B cell (primary cell): ENCODE results near the gene NXPH2. TPM values are rescaled to one million over a fixed set of nuclear protein-coding genes. Genes with fewer than 3 reads are reported as not detected.

Experiments used
- ATAC-seq: fragments of 200-7000 bp; cut with Tn5 transposase; one replicate; pipeline ENCODE4 v1.10.0; 2021; ENCODE audit warnings: low read depth, mild to moderate bottlenecking, moderate number of reproducible peaks, moderate library complexity
- CTCF ChIA-PET: fragments of 350-600 bp; sonication (Branson Sonifier 250); formaldehyde crosslinking; loops from one replicate; lab custom pipeline; 2021; ENCODE audit warnings: antibody characterized with exemption, inconsistent platforms; lab: Charles Lee
- POLR2A ChIA-PET: fragments of 350-600 bp; sonication (Branson Sonifier 250); formaldehyde crosslinking; loops from one replicate; lab custom pipeline; 2021; ENCODE audit warnings: antibody characterized with exemption; lab: Charles Lee
- DNase-seq: peaks from one replicate; pipeline ENCODE4 v3.0.0; 2013
- H2AFZ ChIP-seq: 2 replicates; pipeline ENCODE4 v1.6.1; 2012; ENCODE audit warnings: mild to moderate bottlenecking, low read depth, low read length; ENCODE audit not compliant: insufficient read depth, poor library complexity, severe bottlenecking
- H3K27ac ChIP-seq, 2 donors: 1 replicate in 1 of 2; 2 replicates in 1 of 2; pipeline ENCODE4 v1.5.1; 2012 to 2013; ENCODE audit warnings: low read length in 2 of 2, mild to moderate bottlenecking in 2 of 2, moderate library complexity in 1 of 2
- H3K27me3 ChIP-seq, 4 experiments: fragments of 200-600 bp in 1 of 4; sonication (generic) in 1 of 4; replicated peaks in 1 of 4; 1 replicate in 2 of 4; 2 replicates in 2 of 4; pipeline versions ENCODE4 v1.6.1 to v1.7.0; 2013 to 2016; ENCODE audit warnings: low read length in 3 of 4, mild to moderate bottlenecking in 2 of 4, mixed read lengths in 1 of 4, moderate library complexity in 1 of 4; ENCODE audit not compliant: insufficient read depth in 4 of 4, control insufficient read depth in 3 of 4; ENCODE audit errors: control extremely low read depth in 1 of 4
- H3K36me3 ChIP-seq, 2 experiments: replicated peaks in 1 of 2; 1 replicate in 1 of 2; 2 replicates in 1 of 2; pipeline versions ENCODE4 v1.6.1 to v1.7.1; 2013; ENCODE audit warnings: low read length in 1 of 2; ENCODE audit not compliant: insufficient read depth in 2 of 2, control insufficient read depth in 1 of 2; ENCODE audit errors: control extremely low read depth in 1 of 2, extremely low read depth in 1 of 2
- H3K4me1 ChIP-seq, 2 donors: fragments of 200-600 bp in 1 of 2; sonication (generic) in 1 of 2; 1 replicate in 1 of 2; 2 replicates in 1 of 2; pipeline versions ENCODE4 v1.5.1 to v1.6.1; 2013 to 2017; ENCODE audit warnings: low read length in 2 of 2; ENCODE audit not compliant: control insufficient read depth in 2 of 2, insufficient read depth in 2 of 2
- H3K4me2 ChIP-seq: replicated peaks from 2 replicates; pipeline ENCODE3; 2012; ENCODE audit warnings: mild to moderate bottlenecking, low read depth, low read length; ENCODE audit not compliant: poor library complexity, severe bottlenecking
- H3K4me3 ChIP-seq, 5 experiments: fragments of 200-600 bp in 1 of 5; sonication (generic) in 1 of 5; 1 replicate in 3 of 5; 2 replicates in 2 of 5; pipeline versions ENCODE4 v1.5.1 to v1.7.0; 2011 to 2016; ENCODE audit warnings: low read length in 4 of 5, mild to moderate bottlenecking in 4 of 5, low read depth in 2 of 5, control low read depth in 1 of 5, moderate library complexity in 1 of 5; ENCODE audit not compliant: insufficient read depth in 1 of 5; ENCODE audit errors: control extremely low read depth in 1 of 5, extremely low read depth in 1 of 5
- H3K79me2 ChIP-seq: fragments of 200-600 bp; sonication (generic); one replicate; pipeline ENCODE4 v1.6.0; 2016; ENCODE audit warnings: low read length; ENCODE audit not compliant: control insufficient read depth, insufficient read depth
- H3K9ac ChIP-seq: fragments of 200-600 bp; sonication (generic); 2 replicates; pipeline ENCODE4 v1.6.1; 2017; ENCODE audit warnings: mild to moderate bottlenecking, low read length, moderate library complexity
- H3K9me3 ChIP-seq, 3 donors: one replicate each; pipeline versions ENCODE4 v1.6.1 to v1.7.1; 2013; ENCODE audit warnings: low read length in 2 of 3; ENCODE audit not compliant: control insufficient read depth in 2 of 3, insufficient read depth in 1 of 3; ENCODE audit errors: control extremely low read depth in 1 of 3
- H4K20me1 ChIP-seq: 2 replicates; pipeline ENCODE4 v1.6.0; 2012; ENCODE audit warnings: mild to moderate bottlenecking, low read length; ENCODE audit not compliant: insufficient read depth, control insufficient read depth, poor library complexity, severe bottlenecking
- H3K27ac Mint-ChIP-seq: one replicate; pipeline ENCODE4 v1.8.0; 2021; ENCODE audit warnings: mixed read lengths
- H3K27me3 Mint-ChIP-seq: one replicate; pipeline ENCODE4 v1.8.0; 2021; ENCODE audit warnings: mixed read lengths
- H3K4me1 Mint-ChIP-seq: one replicate; pipeline ENCODE4 v1.8.0; 2021; ENCODE audit warnings: mixed read lengths
- H3K4me3 Mint-ChIP-seq: one replicate; pipeline ENCODE4 v1.8.0; 2021; ENCODE audit warnings: mixed read lengths
- H3K9me3 Mint-ChIP-seq: one replicate; pipeline ENCODE4 v1.8.0; 2022; ENCODE audit warnings: mixed read lengths; ENCODE audit not compliant: insufficient read depth
- EZH2 ChIP-seq: IDR thresholded peaks from 2 replicates; pipeline ENCODE4 v1.6.1; 2012; ENCODE audit warnings: borderline replicate concordance, low read depth, mild to moderate bottlenecking, moderate library complexity, low read length; ENCODE audit not compliant: insufficient read depth, poor library complexity, severe bottlenecking
- WGBS: methylation state at CpG from one replicate; pipeline ENCODE4 v1.1.5; 2013; ENCODE audit warnings: missing lambda C conversion rate; ENCODE audit not compliant: insufficient coverage; 5-methylcytosine and 5-hydroxymethylcytosine counted together
- intact Hi-C: fragments of 100-400 bp; cut with micrococcal nuclease; formaldehyde crosslinking; loops from one replicate; pipeline ENCODE4 v1.10.0; 2022
- polyA plus RNA-seq: library from polyadenylated mRNA; depleted of rRNA; stranded (reverse); fragments of >200 nt; gene quantifications from 2 replicates; pipeline ENCODE4 v1.2.3, GENCODE V29; 2012
- total RNA-seq, 2 donors: library from RNA; stranded (reverse); fragments of 120-200 nt in 1 of 2; gene quantifications; 1 replicate in 1 of 2; 2 replicates in 1 of 2; pipeline versions ENCODE4 v1.2.3 to v1.2.4, GENCODE V29; 2013 to 2022
- TF ChIP-seq, protein P1 (sequence below): fragments of 200-600 bp; IDR thresholded peaks from one replicate; pipeline ENCODE4 v1.8.0; 2022; ENCODE audit warnings: antibody characterized with exemption, mild to moderate bottlenecking

The NXPH2 gene
- total and polyA plus RNA-seq, 2 donors (not counting 1 experiment from before 2014, with no cell fraction given) = not detected

GRCh38 chr2:138716183-138716582 is 64.0 kb downstream of the NXPH2 start:
- no peaks in the 10 kb centered on the region for H3K27me3 ChIP-seq
- 50% methylated on average over 1 of the region's 5 CpGs for WGBS
- CTCF ChIA-PET = interaction anchor here (1.5 kb wide), 1 partner anchor 71 kb away, joined by 4 read pairs; no protein-coding TSS in a partner anchor

GRCh38 chr2:138713504-138713903 is 66.7 kb downstream of the NXPH2 start:
- Mint-ChIP-seq H3K9me3 (no peaks in the 10 kb centered on the region), H3K4me3 (no peak overlapping the region), H3K27me3 (peaks cover 2% of the 10 kb centered on the region), H3K4me1 (no peaks in the 10 kb centered on the region), H3K27ac (no peak overlapping the region)
- DNase-seq (no peak), ATAC-seq (no peak)
- ChIA-PET POLR2A (no interaction called here), CTCF (no interaction called here)
- no peaks in the 10 kb centered on the region for H3K79me2 ChIP-seq
- H3K27ac ChIP-seq = no peak overlapping the region
- intact Hi-C loops = no loop called here
- no peak overlapping the region for H3K4me3 ChIP-seq
- H3K36me3 ChIP-seq = no peaks in the 10 kb centered on the region
- no peak overlapping the region for H3K4me2 ChIP-seq
- H3K9me3 ChIP-seq = no peaks in the 10 kb centered on the region
- WGBS = 74% methylated on average over 3 of the region's 5 CpGs
- no peaks in the 10 kb centered on the region for H3K4me1 ChIP-seq
- no peaks in the 10 kb centered on the region for H4K20me1 ChIP-seq
- H3K27me3 ChIP-seq = no peaks in the 10 kb centered on the region
- H2AFZ ChIP-seq = no peak overlapping the region
- H3K9ac ChIP-seq = no peak overlapping the region
- TF ChIP-seq, protein P1, sequence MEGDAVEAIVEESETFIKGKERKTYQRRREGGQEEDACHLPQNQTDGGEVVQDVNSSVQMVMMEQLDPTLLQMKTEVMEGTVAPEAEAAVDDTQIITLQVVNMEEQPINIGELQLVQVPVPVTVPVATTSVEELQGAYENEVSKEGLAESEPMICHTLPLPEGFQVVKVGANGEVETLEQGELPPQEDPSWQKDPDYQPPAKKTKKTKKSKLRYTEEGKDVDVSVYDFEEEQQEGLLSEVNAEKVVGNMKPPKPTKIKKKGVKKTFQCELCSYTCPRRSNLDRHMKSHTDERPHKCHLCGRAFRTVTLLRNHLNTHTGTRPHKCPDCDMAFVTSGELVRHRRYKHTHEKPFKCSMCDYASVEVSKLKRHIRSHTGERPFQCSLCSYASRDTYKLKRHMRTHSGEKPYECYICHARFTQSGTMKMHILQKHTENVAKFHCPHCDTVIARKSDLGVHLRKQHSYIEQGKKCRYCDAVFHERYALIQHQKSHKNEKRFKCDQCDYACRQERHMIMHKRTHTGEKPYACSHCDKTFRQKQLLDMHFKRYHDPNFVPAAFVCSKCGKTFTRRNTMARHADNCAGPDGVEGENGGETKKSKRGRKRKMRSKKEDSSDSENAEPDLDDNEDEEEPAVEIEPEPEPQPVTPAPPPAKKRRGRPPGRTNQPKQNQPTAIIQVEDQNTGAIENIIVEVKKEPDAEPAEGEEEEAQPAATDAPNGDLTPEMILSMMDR = no peak
- no peak for TF ChIP-seq EZH2

More at GRCh38 chr2:138716183-138716582, 64.0 kb downstream of the NXPH2 start:
- no peak overlapping the region for H3K27ac Mint-ChIP-seq
- H3K79me2 ChIP-seq = no peaks in the 10 kb centered on the region
- no peak overlapping the region for H3K27ac ChIP-seq
- H3K9ac ChIP-seq = no peak overlapping the region
- no peaks in the 10 kb centered on the region for H3K9me3 ChIP-seq
- H3K27me3 Mint-ChIP-seq = peaks cover 2% of the 10 kb centered on the region
- H3K9me3 Mint-ChIP-seq = no peaks in the 10 kb centered on the region
- no peaks in the 10 kb centered on the region for H3K36me3 ChIP-seq
- no peaks in the 10 kb centered on the region for H3K4me1 ChIP-seq
- no peak overlapping the region for H3K4me3 ChIP-seq
- no peak overlapping the region for H3K4me3 Mint-ChIP-seq
- TF ChIP-seq, protein P1 = no peak
- no peak for TF ChIP-seq EZH2
- H3K4me1 Mint-ChIP-seq = no peaks in the 10 kb centered on the region
- no peak for ATAC-seq
- POLR2A ChIA-PET = no interaction called here
- intact Hi-C loops = no loop called here
- peak; percentile 3 for DNase-seq
- no peak overlapping the region for H2AFZ ChIP-seq
- no peaks in the 10 kb centered on the region for H4K20me1 ChIP-seq
- no peak overlapping the region for H3K4me2 ChIP-seq
